Measurements from ENCODE around the gene LYSMD1. TPM values are rescaled to one million over a fixed set of nuclear protein-coding genes. Genes with fewer than 3 reads are reported as not detected.
A peak's percentile ranks its signal among the peaks of the same experiment; 100 is the strongest.
"Not testable (repeated sequence)": the region's sequence is repeated elsewhere in the genome, so short reads cannot be mapped to it uniquely, and the experiment has no call there.

Gene LYSMD1, protein sequence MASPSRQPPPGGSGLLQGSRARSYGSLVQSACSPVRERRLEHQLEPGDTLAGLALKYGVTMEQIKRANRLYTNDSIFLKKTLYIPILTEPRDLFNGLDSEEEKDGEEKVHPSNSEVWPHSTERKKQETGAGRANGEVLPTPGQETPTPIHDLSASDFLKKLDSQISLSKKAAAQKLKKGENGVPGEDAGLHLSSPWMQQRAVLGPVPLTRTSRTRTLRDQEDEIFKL
- 12.2 TPM for polyA plus RNA-seq (ENCODE audit: insufficient read length)

DNA sequence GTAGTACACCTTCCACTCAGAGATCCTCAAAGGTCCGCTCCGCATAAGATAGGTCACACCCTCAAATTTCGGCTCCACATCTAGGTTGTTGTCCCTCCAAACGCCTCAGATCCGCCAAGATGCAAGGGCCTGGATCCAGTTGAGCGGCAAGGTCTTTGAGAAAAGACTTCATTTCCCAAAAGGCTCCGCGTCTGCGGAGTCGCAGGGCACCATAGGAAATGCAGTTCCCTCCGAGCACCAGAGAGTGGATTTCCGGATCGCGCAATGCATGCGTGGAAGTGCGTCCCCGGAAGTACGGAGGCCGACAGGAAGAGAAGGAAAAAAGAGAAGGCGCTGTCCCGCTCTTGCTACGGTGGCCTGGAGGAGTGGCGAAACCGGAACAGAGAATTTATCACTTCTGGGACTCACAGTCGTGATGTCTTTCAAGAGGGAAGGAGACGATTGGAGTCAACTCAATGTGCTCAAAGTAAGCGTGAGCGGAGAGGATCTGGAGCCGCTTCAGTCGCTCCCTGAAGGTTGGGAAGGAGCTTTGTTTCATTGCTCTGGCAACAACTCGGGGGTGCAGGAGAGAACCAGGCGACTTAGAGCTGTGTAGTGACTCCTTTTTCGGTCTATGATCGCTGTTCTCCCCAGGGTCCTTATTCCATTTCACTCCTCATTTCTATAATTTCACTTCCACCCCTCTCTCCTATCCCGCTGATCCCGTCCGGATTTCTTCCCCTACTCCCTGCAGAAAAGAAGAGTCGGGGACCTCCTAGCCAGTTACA lies at the start of gene LYSMD1, which contains the start of gene SCNM1:
Gene LYSMD1, minus strand, starts transcription at position 165 of the 767 bp plus-strand sequence. CDS start 644 bp downstream, outside the sequence.
Gene SCNM1, plus strand, starts transcription at position 407 of the 767 bp plus-strand sequence. Its CDS starts 9 bp downstream, at position 416.
- DNase-seq (ENCODE audit: low read depth), result peak; percentile 98

DNA sequence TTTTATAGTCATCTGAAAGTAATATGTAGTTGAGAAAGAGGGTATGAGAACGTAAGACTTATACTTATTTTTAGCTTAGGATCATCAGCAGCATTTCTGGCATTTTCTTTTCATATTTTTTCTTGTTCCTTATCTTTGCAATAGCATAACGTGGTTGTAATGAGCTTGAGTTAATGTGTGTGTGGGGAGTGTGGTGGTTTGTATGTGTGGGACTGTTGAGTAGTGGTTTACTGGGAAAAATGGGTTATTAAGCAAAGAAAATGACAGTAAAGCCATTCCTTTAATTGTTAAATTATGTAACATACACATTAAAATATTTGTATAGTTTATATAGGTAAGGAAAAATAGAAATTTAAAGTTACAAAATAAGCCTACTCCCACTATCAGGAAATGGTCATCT lies 47.9 kb upstream of the LYSMD1 start:
- DNase-seq (ENCODE audit: low read depth), result no peak

DNA sequence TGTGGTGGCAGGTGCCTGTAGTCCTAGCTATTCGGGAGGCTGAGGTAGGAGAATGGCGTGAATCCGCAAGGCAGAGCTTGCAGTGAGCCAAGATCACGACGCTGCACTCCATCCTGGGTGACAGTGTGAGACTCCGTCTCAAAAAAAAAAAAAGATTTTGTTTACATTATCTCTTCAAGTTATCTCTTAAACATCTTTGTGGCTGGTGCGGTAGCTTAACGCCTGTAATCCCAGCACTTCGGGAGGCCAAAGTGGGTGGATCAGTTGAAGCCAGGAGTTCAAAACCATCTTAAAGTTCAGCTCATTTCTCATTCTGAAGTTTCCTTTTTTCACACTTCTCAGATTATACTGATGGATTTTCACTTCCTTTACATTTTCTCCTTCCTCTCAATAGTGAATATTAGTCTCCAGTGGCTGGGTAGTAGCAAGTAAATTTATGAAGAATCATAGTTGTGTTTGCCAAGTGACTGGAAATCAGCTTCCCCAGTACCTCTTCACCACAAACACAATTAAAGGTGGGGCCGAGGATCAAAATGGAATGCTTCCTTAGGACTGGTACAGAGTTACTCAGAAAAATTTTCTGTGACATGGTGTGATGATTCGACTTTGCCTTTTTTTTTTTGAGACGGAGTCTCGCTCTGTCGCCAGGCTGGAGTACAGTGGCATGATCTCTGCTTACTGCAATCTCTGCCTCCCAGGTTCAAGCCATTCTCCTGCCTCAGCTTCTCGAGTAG lies 46.4 kb upstream of the LYSMD1 start:
- no peak for DNase-seq (ENCODE audit: low read depth)

DNA sequence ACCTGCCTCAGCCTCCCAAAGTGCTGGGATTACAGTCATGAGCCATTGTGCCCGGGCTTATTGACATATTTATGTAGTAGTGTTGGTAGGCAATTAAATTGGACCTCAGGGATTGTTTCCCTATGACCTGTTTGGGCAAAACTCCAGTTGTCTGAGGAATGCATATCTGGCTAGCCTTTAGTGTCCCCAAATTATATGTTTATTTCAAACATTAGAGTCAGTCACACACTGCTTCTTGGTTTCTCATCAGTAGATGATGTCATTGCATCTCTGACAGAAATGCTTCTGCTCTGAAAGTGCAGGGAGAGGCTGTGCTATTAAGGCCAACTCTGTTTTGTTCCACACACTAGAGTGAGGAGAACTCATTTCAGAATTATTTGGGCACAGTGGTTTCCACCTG lies 45.1 kb upstream of the LYSMD1 start:
- no peak for DNase-seq (ENCODE audit: low read depth)

DNA sequence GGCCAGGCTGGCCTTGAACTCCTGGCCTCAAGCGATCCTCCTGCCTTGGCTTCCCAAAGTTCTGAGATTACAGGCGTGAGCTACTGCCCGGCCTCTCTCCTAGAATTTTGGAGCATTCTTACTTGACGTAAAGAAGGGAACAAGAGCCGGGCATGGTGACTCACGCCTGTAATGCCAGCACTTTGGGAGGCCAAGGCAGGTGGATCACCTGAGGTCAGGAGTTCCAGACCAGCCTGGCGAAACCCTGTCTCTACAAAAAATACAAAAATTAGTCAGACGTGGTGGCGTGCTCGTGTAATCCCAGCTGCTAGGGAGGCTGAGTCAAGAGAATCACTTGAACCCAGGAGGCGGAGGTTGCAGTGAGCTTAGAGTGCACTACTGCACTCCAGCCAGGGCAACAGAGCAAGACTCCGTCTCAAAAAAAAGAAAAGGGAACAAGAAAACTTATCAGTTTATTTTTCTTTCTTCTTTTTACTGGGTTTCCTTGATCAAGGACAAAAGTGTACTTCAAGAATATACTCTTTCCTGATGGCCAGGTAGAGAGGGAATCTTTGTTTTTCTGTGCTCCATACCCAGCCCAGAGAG lies 39.8 kb upstream of the LYSMD1 start:
- DNase-seq (ENCODE audit: low read depth), result not testable (repeated sequence)

DNA sequence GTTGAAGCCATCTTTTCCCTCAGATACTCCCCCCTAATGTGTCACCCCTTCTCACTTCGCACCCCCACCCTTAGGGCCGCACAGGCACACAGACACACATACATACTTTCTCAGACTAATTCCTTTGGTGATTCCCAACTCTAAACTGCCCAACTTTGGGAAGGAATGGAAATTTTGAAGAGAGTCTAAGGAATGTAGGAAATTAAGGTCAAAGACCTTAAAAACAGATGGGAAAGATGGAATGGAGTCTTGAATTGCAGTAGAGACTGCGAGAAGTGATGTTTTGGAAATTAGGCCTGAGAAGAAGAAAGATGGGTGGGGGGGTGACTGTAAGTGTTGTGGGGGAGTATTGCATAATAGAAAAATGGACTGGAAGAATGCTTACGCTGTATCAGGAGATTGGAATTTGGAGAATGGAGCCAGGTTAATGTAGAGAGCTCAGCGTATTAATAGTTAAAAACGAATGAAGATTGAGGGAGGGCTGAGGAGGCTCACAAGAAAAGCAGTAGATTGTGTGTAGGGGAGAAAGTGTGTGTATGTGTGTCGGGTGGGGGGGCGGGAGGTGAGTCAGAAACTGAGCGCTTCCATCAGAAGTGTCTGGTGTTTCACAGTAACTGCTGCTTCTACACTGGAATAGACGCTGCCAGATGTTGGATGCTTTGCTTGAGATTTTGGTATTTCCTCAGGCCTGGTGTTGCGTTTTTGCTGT lies 34.3 kb upstream of the LYSMD1 start:
- no peak for DNase-seq (ENCODE audit: low read depth)

DNA sequence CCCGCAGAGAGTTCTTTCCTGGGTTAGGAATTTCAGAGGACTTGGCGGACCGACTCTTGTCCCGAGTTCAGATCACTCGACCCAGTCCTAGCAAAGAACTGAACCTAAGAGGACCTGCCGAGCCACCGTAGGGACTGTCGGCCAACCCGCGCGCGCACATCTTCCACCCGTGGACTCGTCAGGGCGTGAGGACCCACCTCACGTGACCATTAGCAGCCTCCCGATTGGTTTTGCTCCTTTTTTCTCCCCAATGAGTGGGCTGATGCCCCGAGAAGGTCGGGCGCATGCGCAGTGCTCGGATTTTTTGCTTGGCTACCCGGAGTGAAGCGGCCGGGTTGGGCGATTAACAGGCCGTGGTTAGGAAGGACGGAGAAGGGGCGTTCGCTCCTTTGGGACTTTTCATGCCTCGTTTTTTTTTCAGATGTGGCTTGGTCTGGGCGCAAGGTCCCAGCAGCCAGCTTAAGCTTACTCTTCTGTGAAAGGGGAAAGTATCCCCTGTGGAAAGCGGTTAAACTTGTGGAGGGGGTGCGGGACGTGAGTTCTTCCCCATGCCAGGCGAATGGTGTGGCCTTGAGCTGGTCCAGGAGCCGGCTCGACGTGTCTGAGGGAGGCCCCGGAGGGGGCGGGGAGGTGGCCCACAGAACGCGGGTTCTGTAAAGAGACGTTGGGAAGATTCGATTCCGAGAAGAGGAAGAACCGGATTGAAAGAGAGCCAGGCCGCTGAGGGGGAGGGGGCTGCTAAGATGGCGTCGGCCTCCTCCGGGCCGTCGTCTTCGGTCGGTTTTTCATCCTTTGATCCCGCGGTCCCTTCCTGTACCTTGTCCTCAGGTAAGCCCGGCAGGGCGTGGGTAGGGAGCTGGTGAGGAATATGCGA lies 32.8 kb upstream of the LYSMD1 start, which contains the start of gene PIP5K1A:
Gene PIP5K1A, plus strand, starts transcription at position 299 of the 874 bp plus-strand sequence. Its CDS starts 445 bp downstream, at position 744.
- DNase-seq (ENCODE audit: low read depth), result peak; percentile 98

DNA sequence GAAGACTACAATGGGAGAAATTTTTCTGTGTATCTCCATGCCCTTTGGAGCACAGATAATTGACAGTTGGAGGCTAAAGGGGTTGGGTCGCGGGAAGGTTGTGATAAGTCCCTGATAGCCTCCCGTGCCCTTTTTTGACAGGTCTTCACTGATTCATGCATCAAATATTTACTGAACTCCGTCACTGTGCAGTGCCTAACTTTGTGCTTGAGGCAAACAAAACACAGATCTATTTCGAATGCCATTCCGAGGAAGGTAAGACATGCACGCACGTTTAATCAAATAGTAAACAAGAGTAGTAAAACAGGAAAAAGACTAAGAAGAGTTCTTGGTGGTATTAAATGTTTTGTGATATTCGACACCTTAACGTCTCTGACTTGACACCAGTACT lies 32.2 kb upstream of the LYSMD1 start:
- no peak for DNase-seq (ENCODE audit: low read depth)

DNA sequence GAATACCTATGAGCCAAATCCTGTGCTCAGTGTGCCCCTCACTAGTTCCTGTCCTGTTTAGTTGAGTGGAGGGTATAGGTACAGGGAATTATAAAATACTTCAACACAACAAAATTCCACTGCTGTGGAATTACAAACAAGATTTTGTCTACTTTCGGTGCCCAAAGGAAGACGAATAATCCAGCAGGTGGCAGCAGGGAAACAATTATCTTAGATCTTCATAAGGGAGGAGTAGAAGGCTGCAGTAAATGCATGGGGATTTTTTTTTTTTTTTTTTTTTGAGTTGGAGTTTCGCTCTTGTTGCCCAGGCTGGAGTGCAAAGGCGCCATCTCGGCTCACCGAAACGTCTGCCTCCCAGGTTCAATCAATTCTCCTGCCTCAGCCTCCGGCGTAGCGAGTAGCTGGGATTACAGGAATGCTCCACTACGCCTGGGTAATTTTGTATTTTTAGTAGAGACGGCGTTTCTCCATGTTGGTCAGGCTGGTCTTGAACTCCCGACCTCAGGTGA lies 30.6 kb upstream of the LYSMD1 start:
- DNase-seq (ENCODE audit: low read depth), result peak; percentile 77

DNA sequence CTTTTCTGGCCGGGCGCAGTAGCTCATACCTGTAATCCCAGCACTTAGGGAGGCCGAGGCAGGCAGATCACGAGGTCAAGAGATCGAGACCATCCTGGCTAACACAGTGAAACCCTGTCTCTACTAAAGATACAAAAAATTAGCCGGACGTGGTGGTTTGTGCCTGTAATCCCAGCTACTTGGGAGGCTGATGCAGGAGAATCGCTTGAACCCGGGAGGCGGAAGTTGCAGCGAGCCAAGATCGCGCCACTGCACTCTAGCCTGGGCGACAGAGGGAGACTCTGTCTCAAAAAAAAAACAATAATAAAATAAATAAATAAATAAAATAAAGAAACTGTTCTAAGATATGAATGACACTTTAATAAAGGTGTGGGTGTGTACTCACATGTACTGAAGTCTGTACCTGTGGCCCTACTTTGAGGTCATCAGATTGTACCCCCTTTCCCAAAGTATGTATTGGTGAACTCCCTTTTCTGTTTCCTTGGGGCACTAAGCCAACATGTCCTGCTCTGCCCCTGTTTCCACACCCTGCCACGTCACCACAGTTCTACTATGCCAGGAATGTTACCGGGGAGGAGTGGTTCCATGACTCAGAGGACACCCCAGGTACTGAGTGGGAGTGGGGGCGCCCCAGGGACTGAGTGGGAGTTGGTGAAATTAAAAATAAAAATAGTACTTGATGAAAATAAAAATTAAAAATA lies 29.3 kb upstream of the LYSMD1 start:
- DNase-seq (ENCODE audit: low read depth), result not testable (repeated sequence)

DNA sequence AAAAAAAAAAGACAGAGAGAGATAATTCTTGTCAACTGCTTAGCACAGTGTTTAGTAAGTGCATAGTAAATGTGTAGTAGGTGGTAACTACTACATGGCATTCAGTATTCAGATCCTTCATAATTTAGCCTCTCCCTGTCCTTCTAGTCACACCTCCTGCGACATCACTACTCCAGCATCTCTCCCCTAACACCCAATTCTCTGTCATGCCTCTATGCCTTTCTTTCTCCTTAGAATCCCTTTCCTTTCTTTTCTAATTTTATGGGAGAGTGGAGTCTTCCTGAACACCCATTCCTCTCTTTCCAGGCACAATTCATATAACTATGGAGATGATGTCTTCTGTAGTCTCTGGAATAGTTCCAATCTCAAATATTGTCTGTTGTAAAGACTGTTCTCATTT lies 28.2 kb upstream of the LYSMD1 start:
- DNase-seq (ENCODE audit: low read depth), result no peak

DNA sequence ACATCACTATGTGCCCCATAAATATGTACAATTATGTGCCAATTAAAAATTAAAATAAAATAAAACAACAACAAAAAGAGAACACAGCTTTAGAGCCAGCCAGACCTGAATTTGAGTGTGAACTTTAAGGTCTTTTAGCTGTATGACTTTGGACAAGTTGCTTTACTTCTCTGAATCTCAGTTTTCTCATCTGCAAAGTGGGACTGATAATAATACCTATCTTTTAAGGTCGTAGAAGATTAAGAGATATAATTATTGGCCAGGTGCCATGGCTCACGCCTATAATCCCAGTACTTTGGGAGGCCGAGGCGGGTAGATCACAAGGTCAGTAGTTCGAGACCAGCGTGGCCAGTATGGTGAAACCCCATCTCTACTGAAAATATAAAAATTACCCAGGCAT lies 27.6 kb upstream of the LYSMD1 start:
- DNase-seq (ENCODE audit: low read depth), result no peak

DNA sequence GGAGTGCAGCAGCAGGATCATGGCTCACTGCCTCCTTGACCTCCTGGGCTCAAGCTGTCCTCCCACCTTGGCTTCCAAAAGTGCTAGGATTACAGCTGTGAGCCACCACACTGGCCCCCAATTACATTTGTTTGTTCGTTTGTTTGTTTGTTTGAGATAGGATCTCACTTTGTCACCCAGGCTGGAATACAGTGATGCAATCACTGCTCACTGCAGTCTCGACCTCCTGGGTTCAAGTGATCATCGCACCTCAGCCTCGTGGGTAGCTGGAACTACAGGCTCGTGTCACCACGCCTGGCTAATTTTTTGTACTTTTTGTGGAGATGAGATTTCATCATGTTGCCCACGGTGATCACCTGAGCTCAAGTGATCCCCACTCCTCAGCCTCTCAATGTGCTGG lies 26.3 kb upstream of the LYSMD1 start:
- DNase-seq (ENCODE audit: low read depth), result no peak

DNA sequence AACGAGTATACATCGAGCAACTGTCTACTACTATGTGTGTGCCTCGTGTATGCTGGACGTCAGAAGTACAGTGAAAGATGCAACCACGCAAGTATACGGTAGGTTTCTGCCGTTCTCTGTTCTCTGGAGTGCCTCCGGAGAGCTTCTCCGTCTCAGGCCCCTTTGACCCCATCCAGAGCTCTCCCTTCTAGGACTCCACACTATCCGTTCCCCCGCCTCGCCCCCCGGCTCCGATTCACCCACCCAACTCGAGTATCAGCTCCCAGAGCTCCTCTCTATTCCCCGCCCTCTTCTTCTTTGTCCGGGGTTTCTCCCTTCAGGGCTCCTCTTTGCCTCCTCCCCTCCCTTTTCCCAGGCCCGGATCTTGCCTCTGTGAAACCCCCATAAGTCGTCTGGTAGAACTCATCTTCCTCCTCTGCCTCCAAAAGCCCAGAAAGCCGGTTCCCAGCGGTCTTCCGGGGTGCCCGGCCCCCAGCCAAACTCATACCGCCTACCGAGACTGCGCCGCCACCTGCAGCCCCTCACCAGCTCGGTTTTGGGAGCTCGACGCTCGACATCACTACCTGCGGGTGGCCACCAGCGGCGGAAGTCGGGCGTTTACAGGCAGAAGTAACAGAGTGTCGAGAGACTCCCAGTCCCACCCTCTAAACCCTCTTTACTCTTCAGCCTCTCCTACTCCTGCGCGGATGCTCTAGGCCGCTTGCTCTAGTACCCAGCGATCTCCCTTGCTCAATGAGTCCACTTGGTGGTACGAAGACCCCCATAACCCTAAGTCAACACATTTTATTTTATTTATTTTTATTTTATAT lies 24.1 kb upstream of the LYSMD1 start, which contains the start of gene VPS72:
Gene VPS72, minus strand, starts transcription at position 561 of the 809 bp plus-strand sequence. Its CDS starts 76 bp downstream, at position 485.
- no peak for DNase-seq (ENCODE audit: low read depth)

DNA sequence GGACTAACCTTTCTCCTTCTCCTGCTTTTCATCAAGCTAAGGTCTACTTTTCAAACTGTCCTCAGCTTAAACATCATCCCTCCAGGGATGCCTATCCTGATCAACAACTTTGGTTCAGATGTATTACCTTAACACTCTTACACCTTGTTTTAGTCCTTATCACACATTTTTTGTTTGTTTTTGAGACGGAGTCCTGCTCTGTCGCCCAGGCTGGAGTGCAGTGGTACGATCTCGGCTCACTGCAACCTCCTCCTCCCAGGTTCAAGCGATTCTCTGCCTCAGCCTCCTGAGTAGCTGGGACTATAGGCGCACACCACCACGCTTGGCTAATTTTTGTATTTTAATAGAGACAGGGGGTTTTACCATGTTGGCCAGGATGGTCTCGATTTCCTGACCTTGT lies 23.0 kb upstream of the LYSMD1 start:
- DNase-seq (ENCODE audit: low read depth), result not testable (repeated sequence)

DNA sequence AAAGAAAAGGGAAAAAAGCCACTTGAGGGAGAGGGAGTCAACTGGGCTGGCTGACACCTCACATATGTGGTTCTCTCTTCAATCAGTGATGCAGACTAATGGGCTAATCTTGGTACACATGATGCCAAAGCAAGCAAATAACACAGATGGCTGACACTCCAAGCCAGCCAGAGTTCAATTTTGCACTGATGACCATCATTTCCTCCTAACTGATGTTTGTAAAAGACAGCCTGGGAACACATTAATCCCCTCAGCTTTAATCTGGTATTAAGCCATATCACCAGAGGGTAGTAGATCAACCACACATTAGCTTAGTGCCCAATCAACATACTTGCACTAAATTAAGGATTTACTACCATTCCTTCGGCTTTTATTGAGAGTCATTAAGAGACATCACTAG lies 21.5 kb upstream of the LYSMD1 start:
- no peak for DNase-seq (ENCODE audit: low read depth)

DNA sequence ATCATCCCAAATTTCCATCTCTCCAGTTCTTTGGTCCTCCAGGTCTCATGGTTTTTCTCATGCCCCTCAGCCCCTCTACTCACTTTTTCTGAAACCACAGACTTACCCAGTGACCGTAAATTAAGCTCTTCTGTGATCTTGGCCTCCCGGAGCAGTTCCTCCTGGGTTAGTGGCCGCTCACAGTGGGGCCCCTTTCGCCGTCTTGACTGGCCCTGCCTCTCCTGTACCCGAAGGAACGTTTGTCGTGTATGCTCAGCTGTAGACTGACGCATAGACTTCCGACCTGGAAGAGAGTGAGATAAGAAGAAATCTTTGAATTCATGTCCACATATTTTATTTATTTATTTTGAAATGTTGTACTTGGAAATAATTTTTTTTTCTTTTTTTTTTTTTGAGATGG lies 18.5 kb upstream of the LYSMD1 start:
- DNase-seq (ENCODE audit: low read depth), result no peak

DNA sequence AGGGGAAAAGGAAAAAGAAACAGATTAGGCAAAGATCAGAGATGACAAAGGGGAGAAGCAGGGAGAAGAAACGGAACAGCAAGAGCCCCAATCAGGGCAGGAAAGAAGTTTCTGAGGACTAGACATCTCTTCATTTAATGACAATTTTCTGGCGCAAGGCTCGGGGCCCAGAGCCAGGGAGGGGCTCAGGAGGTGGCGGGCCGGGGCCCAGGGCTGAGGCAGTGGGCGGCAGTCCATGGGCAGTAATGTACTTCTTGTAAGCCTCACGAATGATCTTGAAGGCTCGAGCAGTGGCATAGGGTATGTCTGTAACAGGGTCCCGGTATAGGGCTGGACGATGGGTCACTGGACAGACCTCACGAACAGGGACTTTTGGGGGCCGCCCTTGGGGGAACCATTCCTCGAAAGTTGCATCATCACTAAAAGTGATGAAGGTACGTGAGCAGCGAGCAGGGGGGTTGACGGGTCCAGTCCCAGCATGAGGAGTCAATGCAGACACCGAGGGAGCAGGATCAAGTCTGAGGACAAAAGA lies 10.9 kb upstream of the LYSMD1 start:
- DNase-seq (ENCODE audit: low read depth), result no peak

Measured in forelimb muscle (tissue), 1 donor.